CD4-positive, alpha-beta T cell treated with Interleukin-6 for 4 hours (primary cell): ENCODE data around the gene IGFBP4.
A peak's percentile ranks its signal among the peaks of the same experiment; 100 is the strongest.

Experiments
- DNase-seq: peaks from one replicate; pipeline ENCODE4 v3.0.0-alpha.2; 2020; ENCODE audit warnings: mixed read lengths

IGFBP4 gene

DNA sequence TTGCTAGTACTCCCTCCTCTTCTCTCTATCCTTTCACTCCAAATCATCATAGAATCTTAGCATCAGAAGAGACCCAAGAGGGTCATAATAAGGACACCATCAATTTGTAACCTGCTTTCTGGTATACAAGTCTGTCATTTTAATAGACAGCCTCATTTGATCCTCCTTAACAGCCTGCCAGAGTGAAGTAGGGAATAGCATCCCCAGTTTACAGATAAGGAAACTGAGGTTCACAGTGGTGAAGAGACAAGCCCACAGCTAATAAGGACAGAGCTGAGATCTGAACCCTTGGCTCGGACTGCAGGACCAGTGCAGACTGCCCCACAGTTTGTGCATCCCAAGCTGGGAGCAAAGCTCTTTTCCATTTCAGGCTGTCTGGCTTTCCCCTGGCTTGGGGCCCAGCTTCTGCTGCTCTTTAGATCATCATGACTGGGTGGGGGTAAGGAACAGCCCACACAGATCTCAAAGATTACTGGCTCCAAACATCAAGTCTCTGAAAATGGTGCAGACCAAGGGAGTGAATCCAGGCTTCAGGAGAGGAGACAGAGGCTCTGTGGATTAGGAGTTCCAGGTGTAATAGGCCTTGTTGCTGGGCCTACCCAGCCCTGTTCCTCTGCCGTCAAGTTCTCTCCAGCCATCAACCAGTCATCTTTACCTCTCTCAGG lies 10.3 kb upstream of the IGFBP4 start:
- DNase-seq = no peak

DNA sequence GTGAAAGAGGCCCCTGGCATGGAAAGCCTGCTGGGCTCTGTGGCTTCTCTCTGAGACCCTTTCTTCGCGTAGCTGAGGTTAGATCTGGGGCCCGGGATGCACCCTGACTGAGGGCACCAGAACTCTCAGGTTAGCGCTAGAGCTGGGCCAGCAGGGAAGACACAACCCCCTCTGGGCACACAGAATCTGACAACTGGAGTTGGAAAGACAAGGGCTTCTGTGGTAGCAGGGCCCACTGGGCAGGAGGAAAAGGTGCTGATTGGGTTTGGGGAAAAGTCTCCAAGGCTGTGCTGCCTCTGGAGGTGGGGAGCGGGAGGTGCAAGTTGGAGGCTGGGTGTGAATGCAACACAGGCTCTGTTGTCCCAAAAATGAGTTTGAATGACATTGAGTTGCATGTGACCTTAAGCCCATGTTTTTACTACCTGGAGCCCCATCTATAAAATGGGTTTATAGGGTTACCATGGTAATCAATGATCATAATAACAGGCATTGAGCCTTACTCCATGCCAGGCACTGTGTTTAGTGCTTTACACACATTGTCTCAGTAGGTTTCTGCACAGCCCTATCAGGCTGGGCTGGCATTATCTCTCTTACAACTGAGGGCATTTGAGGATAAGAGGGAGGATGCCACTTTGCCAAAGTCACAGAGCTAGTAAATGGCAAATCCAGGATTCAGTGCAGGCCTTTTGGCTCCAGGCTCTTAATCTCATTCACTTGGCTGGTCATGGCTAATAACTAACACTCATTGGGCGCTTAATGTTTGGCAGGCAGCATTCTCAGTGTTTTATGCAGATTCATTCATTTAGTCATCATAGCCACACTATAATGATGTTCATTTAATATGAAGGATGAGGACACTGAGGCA lies 9.5 kb upstream of the IGFBP4 start:
- DNase-seq = peak; percentile 23

DNA sequence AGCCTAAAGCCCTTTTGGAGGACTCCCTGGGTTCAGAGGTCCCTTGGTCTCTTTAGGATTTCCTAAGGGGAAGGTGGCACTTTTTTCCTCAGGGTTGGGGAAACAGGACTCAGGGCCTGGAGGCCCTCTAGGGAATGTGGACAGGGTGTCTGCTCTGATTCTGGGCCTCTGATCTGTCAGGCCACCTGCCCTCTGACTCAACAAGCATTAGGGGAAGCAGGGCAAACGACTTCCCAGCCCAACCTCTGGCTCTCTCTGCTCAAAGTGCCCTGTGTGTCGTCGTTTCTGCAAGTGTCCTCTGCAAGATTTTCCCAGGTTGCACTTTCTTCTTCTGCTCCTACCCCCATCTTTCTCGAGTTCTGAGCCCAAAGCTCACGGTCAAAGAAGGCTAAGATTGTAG lies 6.6 kb upstream of the IGFBP4 start:
- DNase-seq = no peak

DNA sequence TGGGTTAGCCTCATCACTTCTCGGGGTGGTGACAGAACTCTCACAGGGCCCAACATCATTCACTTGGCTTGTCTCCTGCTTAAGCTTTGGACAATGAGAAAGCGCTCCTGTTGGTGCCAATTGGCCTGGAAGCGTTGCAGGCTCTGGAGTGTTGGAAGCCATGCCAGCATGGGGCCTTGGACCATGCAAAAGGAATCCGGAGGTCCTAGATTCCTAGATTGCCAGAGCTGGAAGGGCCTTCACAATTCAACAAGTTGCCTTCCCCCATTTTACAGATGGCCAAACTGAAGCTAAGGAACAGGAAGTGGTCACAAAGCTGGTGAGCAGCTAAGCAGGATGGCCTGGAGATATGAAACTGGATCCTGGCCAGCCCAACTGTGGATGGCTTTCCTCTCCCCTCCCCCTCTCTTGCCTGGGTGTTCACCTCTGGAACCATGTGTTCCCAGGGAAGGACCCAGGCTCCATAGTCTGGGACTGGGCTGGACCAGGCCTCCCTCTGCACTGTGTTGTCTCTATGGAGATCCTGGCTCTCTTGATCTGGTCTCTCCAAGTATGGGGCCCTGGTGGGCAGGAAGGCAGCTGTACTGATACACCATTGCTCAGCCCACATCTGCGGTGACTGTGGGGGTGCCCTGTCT lies 6.0 kb upstream of the IGFBP4 start:
- no peak for DNase-seq

DNA sequence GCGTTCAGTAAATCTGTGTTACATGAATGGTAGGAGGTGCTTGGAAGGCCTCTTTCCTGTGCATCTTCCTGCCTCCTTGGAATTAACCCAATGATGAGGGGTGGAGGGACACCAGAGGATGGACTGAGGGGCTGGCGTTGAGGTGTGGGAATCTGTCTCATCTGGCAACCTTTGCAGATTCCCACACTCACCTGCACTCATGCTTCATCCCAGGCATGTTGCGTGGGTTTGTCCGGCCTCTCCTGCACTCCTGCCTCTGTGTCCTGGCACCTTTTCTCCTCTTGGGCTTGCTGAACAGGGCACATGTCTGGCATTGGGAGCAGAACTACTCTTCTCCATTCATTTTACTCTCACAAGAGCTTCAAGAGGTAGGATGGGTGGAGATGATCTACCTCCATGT lies 3.1 kb upstream of the IGFBP4 start:
- no peak for DNase-seq

DNA sequence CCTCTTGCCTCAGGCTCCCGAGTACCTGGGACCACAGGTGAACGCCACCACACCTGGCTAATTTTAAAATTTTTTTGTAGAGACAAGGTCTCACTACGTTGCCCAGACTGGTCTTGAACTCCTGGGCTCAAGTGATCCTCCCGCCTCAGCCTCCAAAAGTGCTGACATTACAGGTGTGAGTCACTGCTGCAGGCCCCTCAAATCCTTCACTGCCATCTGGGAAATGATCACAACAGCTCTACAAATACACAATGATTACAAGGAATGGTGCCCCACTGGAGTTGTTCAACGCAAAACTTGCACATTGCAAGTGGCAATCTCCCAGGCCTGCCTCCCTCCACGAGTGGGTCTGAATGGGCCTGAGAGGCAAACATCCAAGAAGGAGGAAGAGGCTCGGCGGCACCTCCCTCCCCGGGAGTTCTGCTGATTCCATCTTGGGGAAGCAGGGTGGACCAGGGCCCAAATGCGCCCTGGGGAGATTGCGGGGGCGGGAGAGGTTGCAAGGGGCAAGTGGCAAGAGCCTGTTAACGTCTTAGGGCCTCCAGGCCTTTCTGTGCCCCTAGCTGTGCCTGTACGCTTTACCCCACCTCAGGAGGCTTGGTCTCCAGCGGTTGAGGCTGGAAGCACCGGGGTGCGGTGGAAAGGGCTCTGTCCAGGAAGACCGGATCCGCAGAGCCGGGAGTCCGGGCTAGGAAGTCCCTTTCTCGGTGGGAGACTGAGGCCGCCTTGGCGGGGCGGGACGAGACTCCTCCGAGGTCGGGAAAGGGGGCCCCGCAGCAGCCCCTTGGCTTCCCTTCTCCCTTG lies 656 bp upstream of the IGFBP4 start:
- no peak for DNase-seq

DNA sequence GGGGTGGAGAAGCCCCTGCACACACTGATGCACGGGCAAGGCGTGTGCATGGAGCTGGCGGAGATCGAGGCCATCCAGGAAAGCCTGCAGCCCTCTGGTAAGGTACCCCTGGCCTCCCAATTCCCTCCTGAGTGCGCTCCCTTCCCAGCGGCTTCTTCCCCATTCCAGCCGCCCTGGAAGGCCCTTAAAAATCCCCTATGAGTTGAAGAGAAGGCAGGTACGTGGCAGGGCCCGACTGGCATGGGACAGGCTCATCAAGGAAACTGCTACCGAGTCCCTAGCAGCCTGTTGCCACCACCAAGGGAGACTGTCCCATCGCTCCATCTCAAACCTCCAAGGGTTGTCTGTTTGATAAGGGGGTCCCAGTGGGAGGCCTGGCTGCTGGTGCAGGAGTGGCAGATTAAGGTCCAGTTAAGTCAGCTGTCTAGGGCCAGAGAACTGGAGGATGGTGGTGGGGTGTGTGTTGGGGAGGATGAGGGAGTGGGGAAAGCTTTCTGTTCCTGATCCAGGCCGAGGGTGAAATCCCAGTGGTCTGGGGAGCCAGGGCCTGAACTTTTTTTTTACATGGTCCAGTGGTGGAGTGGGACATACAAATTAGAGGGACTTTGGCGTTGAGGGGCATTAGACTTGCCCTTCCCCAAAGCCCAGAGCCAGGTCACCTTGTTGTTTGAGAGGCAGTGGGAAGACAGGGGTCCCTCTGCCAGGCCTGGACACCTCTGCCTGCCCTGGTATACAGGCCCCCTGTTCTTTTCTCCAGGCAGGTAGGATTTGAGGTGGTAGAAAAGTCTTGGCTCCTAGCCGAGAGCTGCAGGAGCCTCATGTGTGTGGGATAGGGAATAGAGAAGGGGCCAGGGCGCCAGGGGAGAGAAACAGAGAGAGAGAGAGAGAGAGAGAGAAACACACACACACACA lies 994 bp downstream of the IGFBP4 start:
- DNase-seq = no peak

DNA sequence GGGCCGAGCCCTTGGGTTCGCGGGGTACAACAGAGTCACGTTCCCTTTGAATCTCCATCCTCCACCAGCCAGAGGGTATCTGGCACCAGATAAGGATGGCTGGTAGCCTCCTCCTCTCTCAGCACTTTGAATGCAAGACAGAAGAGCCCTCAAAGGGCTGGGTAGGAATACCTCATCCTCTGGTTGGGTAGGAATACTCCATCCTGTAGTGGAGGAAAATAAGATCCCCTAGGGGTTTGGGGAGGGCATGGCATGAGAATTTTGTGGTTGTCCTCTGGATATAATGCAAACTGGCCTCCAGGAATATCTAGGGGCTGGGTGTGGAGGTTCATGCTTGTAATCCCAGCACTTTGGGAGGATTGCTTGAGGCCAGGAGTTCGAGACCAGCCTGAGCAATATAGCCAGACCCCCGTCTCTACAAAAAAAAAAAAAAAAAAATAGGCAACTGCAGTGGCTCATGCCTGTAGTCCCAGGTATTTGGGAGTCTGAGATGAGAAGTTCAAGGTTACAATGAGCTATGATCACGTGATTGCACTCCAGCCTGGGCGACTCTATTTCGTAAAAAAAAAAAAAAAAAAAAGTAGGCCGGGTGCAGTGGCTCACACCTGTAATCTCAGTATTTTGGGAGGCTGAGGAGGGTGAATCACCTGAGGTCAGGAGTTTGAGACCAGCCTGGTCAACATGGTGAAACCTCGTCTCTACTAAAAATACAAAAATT lies 2.7 kb downstream of the IGFBP4 start:
- no peak for DNase-seq

DNA sequence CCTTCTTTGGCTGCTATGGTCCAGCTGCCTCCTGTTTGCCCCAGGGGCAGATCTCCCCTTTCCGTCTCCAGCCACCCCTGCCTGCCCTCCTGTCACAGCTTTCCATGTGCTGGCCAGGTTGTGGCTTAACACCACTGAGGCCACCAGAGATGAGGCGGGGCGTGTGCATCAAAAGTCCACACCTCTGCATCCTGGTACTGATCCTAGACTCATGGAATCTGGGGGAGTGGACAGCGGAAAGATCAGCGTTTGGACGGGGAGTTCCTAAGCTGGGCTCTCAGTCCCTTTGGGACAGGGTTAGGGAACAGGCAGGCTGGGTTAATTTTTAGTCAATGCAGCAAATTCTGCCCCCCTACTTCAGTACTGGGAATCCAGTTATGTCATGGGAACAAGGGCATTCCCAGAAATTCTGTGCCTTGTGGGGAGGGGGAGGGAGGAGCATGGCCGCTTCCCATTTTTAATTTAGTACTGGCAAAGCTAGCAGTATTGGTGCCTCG lies 3.9 kb downstream of the IGFBP4 start:
- DNase-seq = no peak

DNA sequence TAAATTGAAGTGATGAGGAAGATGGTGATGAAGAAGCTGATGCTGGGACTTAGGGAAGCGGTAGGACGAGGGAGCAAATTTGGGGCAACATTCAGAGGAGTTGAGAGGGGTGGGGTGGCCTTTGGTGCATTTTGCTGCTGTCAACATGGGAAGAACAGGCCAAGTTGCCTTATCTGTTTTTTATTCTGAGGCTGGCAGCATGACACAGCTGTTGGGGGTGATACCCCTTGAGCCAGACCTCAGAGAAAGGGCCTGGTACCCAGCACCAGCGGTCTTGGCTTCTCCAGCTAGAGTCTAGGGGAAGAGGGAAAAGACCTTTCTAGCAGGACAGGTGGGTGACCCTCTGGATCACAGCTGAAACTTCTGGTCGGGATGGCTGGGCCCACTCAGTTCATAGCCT lies 4.6 kb downstream of the IGFBP4 start:
- no peak for DNase-seq

DNA sequence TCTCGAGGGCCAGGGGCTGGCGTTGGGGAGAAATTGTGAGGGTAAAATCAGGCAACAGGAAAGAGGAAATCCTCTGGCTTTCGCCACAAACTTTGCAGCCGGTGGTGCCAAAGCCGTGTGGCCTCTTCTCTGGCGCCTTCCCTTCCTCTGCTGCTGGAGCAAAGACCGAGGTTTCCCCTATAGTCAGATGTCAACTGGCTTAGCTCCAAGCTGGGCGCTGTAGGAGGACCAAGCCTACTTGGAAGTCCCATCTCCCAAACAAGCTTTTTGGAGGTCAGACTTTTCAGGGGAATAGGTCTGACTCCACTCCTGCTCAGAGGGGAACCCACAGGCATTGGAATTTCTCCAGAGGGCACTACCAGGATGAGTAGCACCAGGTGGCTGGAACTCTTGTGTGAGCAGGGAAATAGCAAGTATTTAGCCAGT lies 5.0 kb downstream of the IGFBP4 start:
- peak; percentile 15 for DNase-seq

DNA sequence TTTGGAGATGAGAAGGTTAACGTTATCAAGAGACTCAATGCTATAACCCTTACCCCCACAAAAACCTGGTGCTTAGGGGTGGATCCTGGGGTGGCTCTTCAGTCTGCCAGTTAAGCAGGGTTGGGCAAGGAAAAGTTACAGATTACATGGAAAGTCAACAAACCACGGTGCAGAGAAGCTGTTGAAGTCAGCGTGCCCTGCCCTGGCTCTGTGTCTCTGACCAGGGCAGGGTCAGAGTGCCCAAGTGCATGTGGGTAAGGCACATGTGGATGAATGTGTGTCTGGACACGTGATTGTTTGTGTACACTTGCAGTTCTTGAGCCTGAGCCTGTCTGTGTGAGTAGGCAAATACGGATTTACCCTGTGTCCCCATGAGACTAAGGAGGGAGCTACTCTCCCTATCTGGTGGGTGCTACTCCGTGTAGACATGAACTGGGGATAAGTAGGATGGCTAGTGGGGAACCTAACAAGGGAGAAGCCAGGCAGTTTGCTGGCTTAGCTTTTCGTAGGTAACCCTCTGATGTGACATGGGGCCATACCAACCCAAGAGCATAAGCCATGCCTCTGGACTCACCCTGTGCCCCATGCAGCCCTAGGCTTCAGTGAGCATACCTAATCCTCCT lies 5.5 kb downstream of the IGFBP4 start:
- DNase-seq = no peak

DNA sequence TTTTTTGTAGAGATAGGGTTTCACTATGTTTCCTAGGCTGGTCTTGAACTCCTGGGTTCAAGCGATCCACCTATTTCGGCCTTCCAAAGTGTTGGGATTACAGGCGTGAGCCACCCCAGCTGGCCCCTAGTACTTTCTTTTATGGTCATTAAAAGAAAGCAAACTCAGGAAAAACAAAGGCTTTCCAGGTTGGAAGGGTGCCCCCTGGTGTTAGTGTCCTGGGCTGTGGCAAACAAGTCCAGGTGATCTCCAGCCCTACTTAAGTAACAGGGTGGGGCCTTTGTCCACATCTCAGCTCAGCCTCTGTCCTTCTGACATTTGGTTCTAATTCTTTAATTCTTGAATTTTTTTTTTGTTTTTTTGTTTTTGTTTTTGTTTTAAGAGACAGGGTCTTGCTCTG lies 6.9 kb downstream of the IGFBP4 start:
- peak; percentile 67 for DNase-seq

DNA sequence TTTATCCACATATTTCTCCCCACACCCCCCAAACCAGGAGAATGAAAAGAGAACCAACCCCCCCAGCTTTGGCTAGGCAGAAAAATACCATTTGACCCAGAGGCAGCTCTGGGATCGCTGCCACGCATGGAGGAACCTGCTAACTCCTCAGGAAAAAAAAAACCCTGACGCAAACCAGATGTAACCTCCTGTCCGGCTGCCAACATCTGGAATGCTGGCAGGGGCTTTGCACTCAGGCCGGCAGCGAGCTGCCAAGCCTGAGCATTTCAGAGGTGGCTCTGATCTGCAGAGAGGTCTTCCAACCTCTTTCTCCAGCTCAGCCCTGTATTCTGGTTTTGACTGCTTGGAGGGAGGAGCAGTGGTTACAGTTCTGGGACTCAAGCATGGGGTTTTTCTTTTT lies 8.2 kb downstream of the IGFBP4 start:
- no peak for DNase-seq

DNA sequence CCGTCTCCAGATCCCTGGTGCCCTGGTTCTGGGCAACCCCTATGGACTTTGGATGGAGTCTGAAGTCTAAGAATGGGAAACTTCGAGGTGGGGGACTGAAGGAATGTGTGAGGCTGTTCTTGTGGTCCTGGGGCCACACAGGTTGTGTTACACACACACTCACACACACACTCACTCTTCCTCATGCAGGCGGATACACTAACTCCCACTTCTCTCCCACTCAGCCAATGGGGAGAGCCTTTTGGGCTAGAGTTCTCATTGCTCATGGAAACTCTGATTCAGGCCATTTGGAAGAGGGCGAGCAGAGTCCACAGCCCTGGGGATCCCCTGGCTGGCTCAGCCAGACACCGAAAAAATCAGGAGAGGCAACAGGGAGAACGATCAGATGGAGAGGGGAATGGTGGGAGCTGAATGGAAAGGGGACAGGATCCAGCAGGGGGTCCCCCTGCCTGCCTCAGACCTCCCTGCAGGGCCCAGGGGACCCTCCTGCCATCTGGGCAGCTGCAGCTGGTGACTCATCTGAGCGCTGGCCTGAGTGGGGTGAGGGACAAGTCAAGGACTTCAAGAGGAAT lies 9.1 kb downstream of the IGFBP4 start:
- no peak for DNase-seq

DNA sequence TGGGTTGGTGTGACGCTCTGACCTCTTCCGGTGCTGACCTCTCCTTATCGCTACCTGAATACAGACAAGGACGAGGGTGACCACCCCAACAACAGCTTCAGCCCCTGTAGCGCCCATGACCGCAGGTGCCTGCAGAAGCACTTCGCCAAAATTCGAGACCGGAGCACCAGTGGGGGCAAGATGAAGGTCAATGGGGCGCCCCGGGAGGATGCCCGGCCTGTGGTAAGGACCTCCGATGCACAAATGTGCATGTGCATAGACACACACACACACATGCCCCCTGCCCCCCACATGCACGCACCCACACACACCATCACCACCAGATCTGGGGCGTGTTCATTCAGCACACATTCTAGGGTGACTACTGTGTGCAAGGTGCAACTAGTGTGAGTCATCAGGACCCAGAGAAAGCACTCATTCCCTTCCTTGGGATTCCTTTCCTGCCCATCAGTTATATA lies 9.7 kb downstream of the IGFBP4 start:
- DNase-seq = no peak

DNA sequence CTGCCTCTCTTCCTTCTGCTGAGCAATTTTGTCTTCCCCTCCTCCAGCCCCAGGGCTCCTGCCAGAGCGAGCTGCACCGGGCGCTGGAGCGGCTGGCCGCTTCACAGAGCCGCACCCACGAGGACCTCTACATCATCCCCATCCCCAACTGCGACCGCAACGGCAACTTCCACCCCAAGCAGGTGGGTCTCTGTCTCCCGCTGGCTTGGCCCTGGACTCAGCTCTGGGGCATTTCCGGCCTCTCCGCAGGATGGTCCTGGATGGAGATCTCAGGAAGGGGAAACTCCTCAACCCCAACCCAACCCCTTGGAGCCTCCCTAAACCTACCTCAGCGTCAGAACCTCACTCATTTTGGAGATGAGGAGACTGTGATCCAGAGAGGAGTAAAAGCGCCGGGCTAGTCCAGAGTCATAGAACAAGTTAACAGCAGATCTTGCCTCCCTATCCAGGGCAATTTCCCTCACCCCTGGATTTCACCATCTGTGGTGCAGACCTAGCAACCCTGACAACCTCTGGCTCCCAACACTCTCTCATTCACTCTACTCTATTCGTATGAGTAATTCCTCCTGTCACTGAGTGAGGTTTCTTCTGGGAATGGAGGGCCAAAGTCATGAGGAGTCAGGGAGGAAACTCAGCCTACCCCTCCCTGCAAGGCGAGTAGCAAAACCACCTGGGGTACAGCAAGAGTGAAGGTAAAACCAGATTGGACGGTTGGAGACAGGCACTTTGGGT lies 10.8 kb downstream of the IGFBP4 start:
- DNase-seq = no peak

DNA sequence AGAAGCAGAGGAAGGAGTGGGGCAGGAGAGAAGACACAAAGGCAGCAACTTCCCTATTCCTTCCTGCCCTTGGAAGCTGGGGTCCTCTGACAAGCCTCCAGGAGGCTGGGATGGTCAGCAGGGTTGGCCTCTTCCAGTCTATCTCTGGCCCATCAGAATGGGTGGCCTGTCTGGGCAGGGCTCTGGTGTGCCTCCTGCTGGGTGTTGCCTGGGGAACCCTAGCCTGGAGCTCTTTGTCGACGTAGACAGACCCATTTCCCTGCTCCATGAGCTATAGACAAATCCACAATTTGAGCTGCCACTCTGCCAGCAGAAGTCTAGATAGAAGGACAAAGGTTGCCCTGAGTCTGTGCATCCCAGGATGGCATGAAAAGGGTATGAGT lies 11.4 kb downstream of the IGFBP4 start:
- DNase-seq = no peak

DNA sequence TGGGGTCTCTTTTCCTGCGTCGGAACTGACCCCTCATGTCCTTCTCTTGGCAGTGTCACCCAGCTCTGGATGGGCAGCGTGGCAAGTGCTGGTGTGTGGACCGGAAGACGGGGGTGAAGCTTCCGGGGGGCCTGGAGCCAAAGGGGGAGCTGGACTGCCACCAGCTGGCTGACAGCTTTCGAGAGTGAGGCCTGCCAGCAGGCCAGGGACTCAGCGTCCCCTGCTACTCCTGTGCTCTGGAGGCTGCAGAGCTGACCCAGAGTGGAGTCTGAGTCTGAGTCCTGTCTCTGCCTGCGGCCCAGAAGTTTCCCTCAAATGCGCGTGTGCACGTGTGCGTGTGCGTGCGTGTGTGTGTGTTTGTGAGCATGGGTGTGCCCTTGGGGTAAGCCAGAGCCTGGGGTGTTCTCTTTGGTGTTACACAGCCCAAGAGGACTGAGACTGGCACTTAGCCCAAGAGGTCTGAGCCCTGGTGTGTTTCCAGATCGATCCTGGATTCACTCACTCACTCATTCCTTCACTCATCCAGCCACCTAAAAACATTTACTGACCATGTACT lies 13.2 kb downstream of the IGFBP4 start:
- no peak for DNase-seq
